Activated B cell treated with CpG ODN at 0.5 μM for 24 hours (primary cell): ENCODE measurements around the gene LILRA5. TPM values are rescaled to one million over a fixed set of nuclear protein-coding genes. Genes with fewer than 3 reads are reported as not detected.
"Not testable (repeated sequence)": the region's sequence is repeated elsewhere in the genome, so short reads cannot be mapped to it uniquely, and the experiment has no call there.

ENCODE experiments used
- ATAC-seq: fragments of 200-7000 bp; cut with Tn5 transposase; one replicate; pipeline ENCODE4 v1.10.0; 2021; ENCODE audit warnings: low read depth, mild to moderate bottlenecking, moderate library complexity
- CTCF ChIA-PET: fragments of 350-600 bp; sonication (Branson Sonifier 250); formaldehyde crosslinking; loops from one replicate; lab custom pipeline; 2021; ENCODE audit warnings: antibody characterized with exemption; lab: Charles Lee
- POLR2A ChIA-PET: fragments of 350-600 bp; sonication (Branson Sonifier 250); formaldehyde crosslinking; loops from one replicate; lab custom pipeline; 2021; ENCODE audit warnings: antibody characterized with exemption; lab: Charles Lee
- DNase-seq: peaks from one replicate; pipeline ENCODE4 v3.0.0; 2022
- H3K27ac Mint-ChIP-seq: one replicate; pipeline ENCODE4 v1.8.0; 2020; ENCODE audit warnings: mixed read lengths
- H3K27me3 Mint-ChIP-seq: one replicate; pipeline ENCODE4 v1.8.0; 2021; ENCODE audit warnings: mixed read lengths
- H3K36me3 Mint-ChIP-seq: one replicate; pipeline ENCODE4 v1.8.0; 2021; ENCODE audit warnings: low read depth, mixed read lengths
- H3K4me1 Mint-ChIP-seq: one replicate; pipeline ENCODE4 v1.8.0; 2021; ENCODE audit warnings: mixed read lengths
- H3K4me3 Mint-ChIP-seq: one replicate; pipeline ENCODE4 v1.8.0; 2020; ENCODE audit warnings: mild to moderate bottlenecking, mixed read lengths
- H3K9me3 Mint-ChIP-seq: one replicate; pipeline ENCODE4 v1.8.0; 2020; ENCODE audit warnings: mixed read lengths
- CTCF ChIP-seq: fragments of 200-600 bp; IDR thresholded peaks from one replicate; pipeline ENCODE4 v1.8.0; 2022; ENCODE audit warnings: antibody characterized with exemption, mild to moderate bottlenecking
- intact Hi-C: fragments of 100-400 bp; cut with micrococcal nuclease; formaldehyde crosslinking; loops from one replicate; pipeline ENCODE4 v1.15.1; 2024
- total RNA-seq: library from RNA; stranded (reverse); gene quantifications from 2 replicates; pipeline ENCODE4 v1.2.3, GENCODE V29; 2022

The LILRA5 gene
- 1.3 and 1.9 TPM in 2 replicates for total RNA-seq

- DNase-seq (no peak), ATAC-seq (peak; percentile 90)
- Mint-ChIP-seq H3K4me3 (peak within 1 kb of the TSS; percentile 52), H3K4me1 (peaks cover 24% of the 10 kb centered on the region), H3K36me3 (no peaks in the 10 kb centered on the region), H3K27ac (no peak within 1 kb of the TSS), H3K27me3 (peaks cover 19% of the 10 kb centered on the region), H3K9me3 (no peaks in the 10 kb centered on the region)
- intact Hi-C loops, result no loop called here
- ChIA-PET CTCF (interaction anchor here (1.3 kb wide), 2 partner anchors 42 to 47 kb away, joined by 4 read pairs; no protein-coding TSS in a partner anchor), POLR2A (interaction anchor here (0.6 to 1.2 kb wide), 4 partner anchors 22 to 305 kb away, joined by 3 to 5 read pairs (median 3); no protein-coding TSS in a partner anchor)
- TF ChIP-seq CTCF, result no peak
Observed at GRCh38 chr19:54312436-54313377, at the start of gene LILRA5. Gene LILRA5, minus strand, starts transcription at chr19:54313166. Its CDS starts 147 bp downstream, at chr19:54313019.

GRCh38 chr19:54361680-54362422 is 48.9 kb upstream of the LILRA5 start:
- peak overlapping the region; percentile 88 for H3K4me3 Mint-ChIP-seq
- peak; percentile 62 for ATAC-seq
- DNase-seq, intact Hi-C loops, H3K9me3 Mint-ChIP-seq, H3K27me3 Mint-ChIP-seq: not testable (repeated sequence)
- H3K27ac Mint-ChIP-seq, result peak overlapping the region; percentile 92
- H3K36me3 Mint-ChIP-seq, result peaks cover 21% of the 10 kb centered on the region
- ChIA-PET CTCF (interaction anchor here (0.6 to 1.1 kb wide), 2 partner anchors 27 to 38 kb away, joined by 3 to 4 read pairs; no protein-coding TSS in a partner anchor), POLR2A (interaction anchor here (0.8 to 1.1 kb wide), 2 partner anchors 10 to 27 kb away, joined by 4 to 8 read pairs; no protein-coding TSS in a partner anchor)
- peaks cover 66% of the 10 kb centered on the region for H3K4me1 Mint-ChIP-seq

DNA sequence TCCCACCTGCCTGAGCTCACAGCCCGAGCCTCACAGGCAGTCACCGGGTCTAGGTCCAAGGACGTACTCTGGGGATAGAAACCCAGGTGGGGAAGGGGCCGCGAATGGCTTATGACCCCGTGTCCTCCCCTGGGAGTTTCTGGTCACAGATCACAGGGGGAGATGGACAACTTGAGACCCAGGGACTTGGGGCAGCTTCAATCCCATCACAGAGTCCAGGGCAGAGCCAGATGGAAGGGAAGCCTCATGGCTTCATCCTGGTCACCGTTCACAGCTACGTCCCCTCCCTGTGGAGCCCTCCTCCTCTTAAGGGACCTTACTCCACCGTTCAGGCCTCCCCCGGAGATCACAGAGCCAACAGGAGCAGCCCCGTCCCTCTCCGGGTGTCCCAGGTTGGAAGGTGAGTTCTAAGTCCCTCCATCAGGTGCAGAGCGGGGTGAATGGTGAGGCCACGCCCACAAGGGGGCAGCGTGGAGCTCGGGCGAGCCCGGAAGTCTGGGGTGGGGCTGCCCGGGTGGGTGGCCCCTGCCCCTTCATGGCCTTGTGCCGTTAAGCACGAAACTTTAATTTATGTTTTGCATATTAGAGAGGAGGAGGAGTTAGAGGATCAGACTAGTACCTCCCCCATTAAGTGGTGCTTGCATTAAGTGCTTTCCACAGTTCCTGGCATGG is 46.3 kb upstream of the LILRA5 start:
- intact Hi-C loops, H3K4me3 Mint-ChIP-seq, H3K9me3 Mint-ChIP-seq, H3K27me3 Mint-ChIP-seq, H3K27ac Mint-ChIP-seq: not testable (repeated sequence)
- POLR2A ChIA-PET, result interaction anchor here (1.1 kb wide), 1 partner anchor 31 kb away, joined by 3 read pairs; no protein-coding TSS in a partner anchor
- peaks cover 32% of the 10 kb centered on the region for H3K36me3 Mint-ChIP-seq
- peak; percentile 76 for DNase-seq
- CTCF ChIA-PET, result interaction anchor here (1.2 kb wide), 1 partner anchor 32 kb away, joined by 4 read pairs; no protein-coding TSS in a partner anchor
- H3K4me1 Mint-ChIP-seq, result peaks cover 44% of the 10 kb centered on the region
- peak; percentile 80 for ATAC-seq

- no peak overlapping the region for H3K4me3 Mint-ChIP-seq
- intact Hi-C loops, result no loop called here
- POLR2A ChIA-PET, result interaction anchor here (0.8 kb wide), 2 partner anchors 12 to 21 kb away, joined by 3 read pairs; no protein-coding TSS in a partner anchor
- peaks cover 31% of the 10 kb centered on the region for H3K36me3 Mint-ChIP-seq
- no peak for DNase-seq
- H3K9me3 Mint-ChIP-seq, result no peaks in the 10 kb centered on the region
- no peak overlapping the region for H3K27ac Mint-ChIP-seq
- peaks cover 42% of the 10 kb centered on the region for H3K4me1 Mint-ChIP-seq
- CTCF ChIA-PET, result interaction anchor here (1.1 to 7.7 kb wide), 3 partner anchors 31 to 34 kb away, joined by 4 to 82 read pairs (median 33); no protein-coding TSS in a partner anchor
- no peak for ATAC-seq
- no peaks in the 10 kb centered on the region for H3K27me3 Mint-ChIP-seq
- TF ChIP-seq CTCF, result no peak
Observed at GRCh38 chr19:54357381-54357780, 44.4 kb upstream of the LILRA5 start.

DNA sequence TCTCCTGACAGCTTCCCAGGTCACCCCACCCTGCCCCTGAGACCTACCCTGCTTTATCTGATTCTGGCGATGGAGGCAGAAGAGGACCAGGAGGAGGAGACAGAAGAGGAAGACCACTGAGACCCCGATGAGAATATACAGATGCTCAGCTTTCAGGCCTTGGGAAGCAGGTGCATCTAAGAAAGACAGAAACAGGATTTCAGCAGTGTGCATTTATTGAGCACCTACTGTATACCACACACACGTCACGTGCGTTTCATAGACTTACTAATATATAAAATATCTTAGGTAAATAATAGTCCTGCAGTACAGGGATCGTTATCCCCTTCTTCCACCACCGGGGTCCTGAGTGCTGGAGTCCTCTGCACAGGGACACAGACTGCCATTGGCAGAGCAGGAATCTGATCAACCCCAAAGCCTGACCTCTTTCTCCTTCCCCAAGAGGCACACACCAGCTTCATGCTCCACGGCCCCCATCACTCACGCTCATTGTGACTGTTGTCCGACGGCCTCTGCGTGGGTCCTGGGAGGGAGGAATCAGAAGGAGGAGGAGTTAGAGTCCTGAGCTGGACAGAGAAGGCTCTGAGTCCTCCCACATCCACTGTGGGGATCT is 43.6 kb upstream of the LILRA5 start:
- Mint-ChIP-seq H3K27ac (peak overlapping the region; percentile 12), H3K4me3 (no peak overlapping the region), H3K27me3 (no peaks in the 10 kb centered on the region), H3K9me3 (no peaks in the 10 kb centered on the region), H3K36me3 (peaks cover 29% of the 10 kb centered on the region), H3K4me1 (peaks cover 42% of the 10 kb centered on the region)
- POLR2A ChIA-PET, result interaction anchor here (0.8 kb wide), 2 partner anchors 11 to 22 kb away, joined by 3 read pairs; no protein-coding TSS in a partner anchor
- no peak for TF ChIP-seq CTCF
- ATAC-seq (no peak), DNase-seq (no peak)
- CTCF ChIA-PET, result interaction anchor here (1.1 to 7.7 kb wide), 4 partner anchors 31 to 37 kb away, joined by 4 to 82 read pairs (median 18); no protein-coding TSS in a partner anchor
- intact Hi-C loops, result loop anchor here (1.0 kb wide), 1 partner anchor 35 kb away; no protein-coding TSS in a partner anchor
